ENCODE results near the gene ARHGEF28. TPM values are rescaled to one million over a fixed set of nuclear protein-coding genes. Genes with fewer than 3 reads are reported as not detected.

The ARHGEF28 gene
- total RNA-seq, 1 experiment from 2014 or later = 0.57 TPM

DNA sequence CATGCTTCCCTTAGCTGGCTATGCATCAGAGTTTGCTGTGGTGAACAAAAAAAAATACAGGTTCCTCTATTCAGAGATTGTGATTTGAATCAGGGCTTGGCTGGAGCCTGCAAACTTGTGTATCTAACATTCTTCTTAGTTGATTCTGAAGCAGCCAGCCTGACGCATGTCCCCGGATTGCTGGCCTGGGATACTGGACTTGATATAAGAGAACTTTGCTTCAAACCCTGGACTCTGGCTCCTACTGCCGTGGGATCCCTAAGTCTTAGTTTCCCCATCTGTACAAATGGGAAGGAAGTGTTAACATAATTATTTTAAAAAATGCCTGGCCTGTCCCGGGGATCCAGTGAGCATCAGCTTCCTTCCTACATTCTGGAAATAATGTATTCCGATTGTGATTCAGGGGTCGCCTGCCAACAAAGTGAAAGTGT is 292.8 kb downstream of the ARHGEF28 start:
- Histone ChIP-seq H3K18ac (ENCODE audit: insufficient read length, low read depth, low read length) (no peak overlapping the region), H3K79me2 (ENCODE audit: insufficient read depth, low read length) (no peaks in the 10 kb centered on the region), H4K20me1 (ENCODE audit: control insufficient read depth, insufficient read depth, insufficient read length) (no peaks in the 10 kb centered on the region), H2BK5ac (ENCODE audit: insufficient read length, low read length) (no peak overlapping the region), H3K79me1 (ENCODE audit: insufficient read depth, low read depth, low read length, poor library complexity, severe bottlenecking) (no peaks in the 10 kb centered on the region), H3K9ac (ENCODE audit: extremely low read depth, insufficient read length, low read length) (no peak overlapping the region), H4K5ac (ENCODE audit: insufficient read length, low read depth, low read length) (no peak overlapping the region), H4K91ac (ENCODE audit: insufficient read length, low read depth, low read length) (no peak overlapping the region), H3K9me3 (ENCODE audit: control insufficient read depth, low read depth, low read length) (no peaks in the 10 kb centered on the region), H2BK12ac (ENCODE audit: insufficient read length, low read depth, low read length) (no peak overlapping the region), H3K23me2 (ENCODE audit: insufficient read length, low read depth, low read length, poor library complexity, severe bottlenecking) (no peaks in the 10 kb centered on the region), H3K56ac (ENCODE audit: insufficient read length, low read depth, low read length) (no peak overlapping the region), H3K4me2 (ENCODE audit: insufficient read depth, insufficient read length, low read length) (no peak overlapping the region), H3K14ac (ENCODE audit: insufficient read depth, low read length) (no peak overlapping the region), H3K27me3 (ENCODE audit: insufficient read depth, low read length) (no peaks in the 10 kb centered on the region), H2BK20ac (ENCODE audit: low read depth, low read length, poor library complexity, severe bottlenecking) (no peak overlapping the region), H3K23ac (ENCODE audit: insufficient read length, low read depth, low read length) (no peak overlapping the region), H3T11ph (ENCODE audit: low read length) (no peak overlapping the region), H2BK15ac (ENCODE audit: low read depth, low read length) (no peak overlapping the region), H3K4ac (ENCODE audit: low read depth, low read length) (no peak overlapping the region), H3K27ac (ENCODE audit: insufficient read length, low read depth, low read length) (no peak overlapping the region), H4K8ac (replicated peaks; ENCODE audit: insufficient read length, low read depth, low read length) (no peak overlapping the region), H3K4me1 (ENCODE audit: insufficient read depth, low read length) (no peaks in the 10 kb centered on the region), H2AFZ (ENCODE audit: low read length) (no peak overlapping the region), H2AK5ac (ENCODE audit: insufficient read length, low read length) (no peak overlapping the region), H2BK120ac (ENCODE audit: low read depth, low read length, poor library complexity, severe bottlenecking) (no peak overlapping the region)
- Mint-ChIP-seq H3K27me3 (ENCODE audit: low read depth) (no peaks in the 10 kb centered on the region), H3K27ac (no peak overlapping the region), H3K9me3 (no peaks in the 10 kb centered on the region), H3K36me3 (ENCODE audit: insufficient read depth in 1 of 3, low read depth in 3 of 3) (no peaks in the 10 kb centered on the region), H3K4me1 (peaks cover 8 to 12% of the 10 kb centered on the region in 2 experiments; a peak in 3 of 4 replicates), H3K4me3 (no peak overlapping the region)
- WGBS (ENCODE audit: extremely low coverage, insufficient read length, low lambda C conversion rate) = no CpG with 5 or more reads among the region's 6 CpGs
- DNase-seq = no peak
- TF ChIP-seq, protein P1, sequence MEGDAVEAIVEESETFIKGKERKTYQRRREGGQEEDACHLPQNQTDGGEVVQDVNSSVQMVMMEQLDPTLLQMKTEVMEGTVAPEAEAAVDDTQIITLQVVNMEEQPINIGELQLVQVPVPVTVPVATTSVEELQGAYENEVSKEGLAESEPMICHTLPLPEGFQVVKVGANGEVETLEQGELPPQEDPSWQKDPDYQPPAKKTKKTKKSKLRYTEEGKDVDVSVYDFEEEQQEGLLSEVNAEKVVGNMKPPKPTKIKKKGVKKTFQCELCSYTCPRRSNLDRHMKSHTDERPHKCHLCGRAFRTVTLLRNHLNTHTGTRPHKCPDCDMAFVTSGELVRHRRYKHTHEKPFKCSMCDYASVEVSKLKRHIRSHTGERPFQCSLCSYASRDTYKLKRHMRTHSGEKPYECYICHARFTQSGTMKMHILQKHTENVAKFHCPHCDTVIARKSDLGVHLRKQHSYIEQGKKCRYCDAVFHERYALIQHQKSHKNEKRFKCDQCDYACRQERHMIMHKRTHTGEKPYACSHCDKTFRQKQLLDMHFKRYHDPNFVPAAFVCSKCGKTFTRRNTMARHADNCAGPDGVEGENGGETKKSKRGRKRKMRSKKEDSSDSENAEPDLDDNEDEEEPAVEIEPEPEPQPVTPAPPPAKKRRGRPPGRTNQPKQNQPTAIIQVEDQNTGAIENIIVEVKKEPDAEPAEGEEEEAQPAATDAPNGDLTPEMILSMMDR (conservative IDR thresholded peaks at IDR 0.05) = no peak
